Calu3 (cell line): ENCODE data around the gene CCDC97. TPM values are rescaled to one million over a fixed set of nuclear protein-coding genes. Genes with fewer than 3 reads are reported as not detected.

Experiments used
- BruUV-seq: library from RNA; stranded (reverse); fragments of 400-500 nt; replicated peaks from 2 replicates; lab custom pipeline; 2021; lab: Mats Ljungman, UMichigan
- CTCF ChIA-PET: fragments of 300-600 bp; sonication (Branson Sonifier 250); formaldehyde crosslinking; loops from one replicate; lab custom pipeline; 2022; ENCODE audit warnings: antibody characterized with exemption; lab: Charles Lee
- DNase-seq: peaks from one replicate; pipeline ENCODE4 v3.0.0; 2022
- H3K27ac Mint-ChIP-seq: one replicate; pipeline ENCODE4 v1.8.0; 2022; ENCODE audit warnings: mixed read lengths; ENCODE audit not compliant: unreplicated experiment
- H3K27me3 Mint-ChIP-seq: one replicate; pipeline ENCODE4 v1.8.0; 2022; ENCODE audit warnings: mixed read lengths; ENCODE audit not compliant: unreplicated experiment
- H3K36me3 Mint-ChIP-seq: one replicate; pipeline ENCODE4 v1.8.0; 2022; ENCODE audit warnings: mild to moderate bottlenecking, moderate library complexity, mixed read lengths; ENCODE audit not compliant: insufficient read depth, unreplicated experiment
- H3K4me1 Mint-ChIP-seq: one replicate; pipeline ENCODE4 v1.8.0; 2022; ENCODE audit warnings: mild to moderate bottlenecking, low read depth, mixed read lengths; ENCODE audit not compliant: unreplicated experiment
- H3K4me3 Mint-ChIP-seq: one replicate; pipeline ENCODE4 v1.8.0; 2022; ENCODE audit warnings: mild to moderate bottlenecking, low read depth, moderate library complexity, mixed read lengths; ENCODE audit not compliant: unreplicated experiment
- H3K9me3 Mint-ChIP-seq: one replicate; pipeline ENCODE4 v1.8.0; 2022; ENCODE audit warnings: low read depth, mixed read lengths; ENCODE audit not compliant: unreplicated experiment
- CTCF ChIP-seq: fragments of 200-600 bp; IDR thresholded peaks from one replicate; pipeline ENCODE4 v1.8.0; 2022; ENCODE audit warnings: antibody characterized with exemption; ENCODE audit not compliant: unreplicated experiment
- intact Hi-C: fragments of 100-400 bp; cut with micrococcal nuclease; formaldehyde crosslinking; loops from one replicate; pipeline ENCODE4 v1.10.0; 2022; ENCODE audit not compliant: unreplicated experiment
- total RNA-seq: library from RNA; stranded (reverse); gene quantifications from 2 replicates; pipeline ENCODE4 v1.2.3, GENCODE V29; 2022

Gene CCDC97
- total RNA-seq, 1 experiment from 2014 or later = 45.8 TPM

GRCh38 chr19:41299046-41299754, 10.8 kb upstream of the CCDC97 start:
- H3K4me3 Mint-ChIP-seq = no peak overlapping the region
- CTCF ChIA-PET = no interaction called here
- intact Hi-C loops = no loop called here
- H3K4me1 Mint-ChIP-seq = peaks cover 12% of the 10 kb centered on the region
- H3K27ac Mint-ChIP-seq = peak overlapping the region; percentile 41
- no peak for TF ChIP-seq CTCF
- no TSS peak for BruUV-seq
- peaks cover 95% of the 10 kb centered on the region for H3K36me3 Mint-ChIP-seq
- no peaks in the 10 kb centered on the region for H3K9me3 Mint-ChIP-seq
- DNase-seq = no peak
- H3K27me3 Mint-ChIP-seq = no peaks in the 10 kb centered on the region

- peaks cover 95% of the 10 kb centered on the region for H3K36me3 Mint-ChIP-seq
- BruUV-seq = no TSS peak
- no peak overlapping the region for H3K27ac Mint-ChIP-seq
- TF ChIP-seq CTCF = no peak
- no peaks in the 10 kb centered on the region for H3K27me3 Mint-ChIP-seq
- no peak overlapping the region for H3K4me3 Mint-ChIP-seq
- DNase-seq = no peak
- H3K4me1 Mint-ChIP-seq = peaks cover 8% of the 10 kb centered on the region
- no peaks in the 10 kb centered on the region for H3K9me3 Mint-ChIP-seq
- CTCF ChIA-PET = no interaction called here
- intact Hi-C loops = no loop called here
Observed at GRCh38 chr19:41299755-41300089, 10.2 kb upstream of the CCDC97 start.

GRCh38 chr19:41300555-41300954, 9.4 kb upstream of the CCDC97 start:
- Mint-ChIP-seq H3K9me3 (no peaks in the 10 kb centered on the region), H3K4me3 (no peak overlapping the region), H3K27me3 (no peaks in the 10 kb centered on the region), H3K4me1 (no peaks in the 10 kb centered on the region), H3K36me3 (peaks cover 97% of the 10 kb centered on the region), H3K27ac (no peak overlapping the region)
- no peak for TF ChIP-seq CTCF
- intact Hi-C loops = no loop called here
- CTCF ChIA-PET = no interaction called here
- DNase-seq = no peak
- BruUV-seq = no TSS peak

- no TSS peak for BruUV-seq
- DNase-seq = no peak
- Mint-ChIP-seq H3K27me3 (no peaks in the 10 kb centered on the region), H3K9me3 (no peaks in the 10 kb centered on the region), H3K4me1 (no peaks in the 10 kb centered on the region), H3K27ac (no peak overlapping the region), H3K4me3 (no peak overlapping the region), H3K36me3 (peaks cover 97% of the 10 kb centered on the region)
- CTCF ChIA-PET = interaction anchor here (0.7 kb wide), 2 partner anchors 37 to 1282 kb away, joined by 3 read pairs; no protein-coding TSS in a partner anchor
- TF ChIP-seq CTCF = no peak
- intact Hi-C loops = no loop called here
Observed at GRCh38 chr19:41302624-41303351, 7.2 kb upstream of the CCDC97 start.
